Cardiac septum (tissue), 1 donor: ENCODE data around the gene ZFHX3. TPM values are rescaled to one million over a fixed set of nuclear protein-coding genes. Genes with fewer than 3 reads are reported as not detected.

Source experiments
- DNase-seq: peaks from one replicate; pipeline ENCODE4 v3.0.0-alpha.2; 2020; ENCODE audit warnings: low spot score
- intact Hi-C: fragments of 100-400 bp; cut with DNase I; formaldehyde crosslinking; loops from one replicate; pipeline ENCODE4 v1.14.0; 2022
- total RNA-seq: library from RNA; stranded (reverse); fragmentation: NEBNext Ultra II Directional; extraction: Animal tissue kit (Norgen Biotek cat#: 25700); gene quantifications from one replicate; pipeline ENCODE4 v1.2.1, GENCODE V29; 2021
- donor health status: DM: no; HTN: no; CAD: no.

ZFHX3 gene
- total RNA-seq, 1 donor from 2014 or later = 15.7 TPM

GRCh38 chr16:72811876-72812275, 236.1 kb downstream of the ZFHX3 start:
- intact Hi-C loops = no loop called here
- DNase-seq = no peak

GRCh38 chr16:72811188-72811720, 236.7 kb downstream of the ZFHX3 start:
- no peak for DNase-seq
- intact Hi-C loops = no loop called here

DNA sequence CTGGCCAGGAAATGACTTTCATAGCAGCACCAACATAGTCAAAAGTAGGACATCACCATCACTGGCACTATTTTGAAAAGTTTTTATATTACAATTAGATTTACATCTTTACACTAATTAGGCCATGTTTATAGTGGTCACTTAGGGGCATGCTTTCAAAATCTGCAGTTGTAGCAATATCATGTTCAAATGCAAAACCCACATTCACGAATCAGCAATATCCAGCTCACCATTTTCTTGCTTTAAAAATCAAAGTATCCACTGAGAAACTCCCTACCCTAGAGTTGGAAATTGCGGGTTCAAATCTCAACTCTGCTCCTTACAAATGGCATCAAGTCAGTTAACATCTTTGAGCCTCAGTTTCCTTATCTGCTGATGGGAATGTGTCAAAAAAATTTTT, 237.4 kb downstream of the ZFHX3 start:
- no peak for DNase-seq
- intact Hi-C loops = no loop called here

GRCh38 chr16:72809446-72809845, 238.5 kb downstream of the ZFHX3 start:
- intact Hi-C loops = no loop called here
- no peak for DNase-seq

DNA sequence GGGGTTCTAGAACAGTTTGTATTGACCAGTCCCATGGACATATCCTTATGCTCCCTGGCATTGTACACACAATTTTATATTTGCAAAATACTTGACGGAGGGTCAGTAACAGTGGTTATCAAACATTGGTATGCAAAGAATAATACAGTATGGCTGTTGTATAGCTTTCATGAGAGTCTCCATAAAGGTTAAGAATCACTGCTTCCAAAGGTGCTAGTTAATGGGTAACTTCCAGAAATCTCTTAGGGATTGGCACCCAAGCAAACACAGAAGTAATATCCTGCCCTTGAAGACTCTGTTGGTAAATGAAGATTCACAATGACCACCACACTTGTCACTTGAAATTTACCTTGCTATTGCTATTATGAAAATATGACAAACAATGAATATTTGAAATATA, 239.2 kb downstream of the ZFHX3 start:
- intact Hi-C loops = no loop called here
- DNase-seq = no peak

DNA sequence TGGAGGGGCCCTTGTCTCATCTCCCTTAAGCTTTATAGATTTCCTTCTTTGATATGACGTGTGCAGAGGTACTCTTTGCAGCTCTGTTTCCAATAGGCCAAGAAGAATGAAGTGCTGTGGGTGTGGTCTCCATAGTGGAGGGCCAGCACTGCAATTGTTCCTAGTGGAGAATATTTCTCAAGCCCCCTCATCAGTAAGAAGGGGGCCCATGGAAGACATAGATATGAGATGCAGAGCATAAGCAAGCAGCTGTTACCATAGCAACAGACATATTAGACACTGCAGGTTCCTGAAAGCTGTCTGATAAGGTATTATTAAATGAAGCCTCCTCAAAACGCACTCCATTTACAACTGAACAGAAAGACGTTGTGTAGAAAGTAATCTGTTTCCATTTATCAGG, 240.7 kb downstream of the ZFHX3 start:
- intact Hi-C loops = no loop called here
- no peak for DNase-seq

DNA sequence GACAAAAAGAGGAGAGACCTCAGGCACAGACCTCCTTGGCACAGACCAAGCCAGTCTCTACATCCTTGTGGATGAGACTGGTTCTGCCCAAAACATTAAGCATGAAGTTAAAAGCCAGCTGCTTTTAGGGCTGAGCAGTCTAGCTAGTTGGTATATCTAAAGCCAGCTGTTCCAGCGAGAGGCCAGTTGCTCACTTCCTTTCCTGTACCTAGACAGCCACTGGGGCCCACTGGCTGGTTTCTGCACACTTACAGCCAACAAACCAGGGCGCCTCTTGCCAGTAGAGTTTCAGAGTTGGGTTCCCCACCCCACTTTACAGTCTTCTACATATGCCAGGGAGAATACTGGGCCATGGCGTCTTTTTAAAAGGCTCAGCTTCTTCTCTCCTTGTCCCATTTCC, 242.4 kb downstream of the ZFHX3 start:
- no peak for DNase-seq
- intact Hi-C loops = no loop called here

DNA sequence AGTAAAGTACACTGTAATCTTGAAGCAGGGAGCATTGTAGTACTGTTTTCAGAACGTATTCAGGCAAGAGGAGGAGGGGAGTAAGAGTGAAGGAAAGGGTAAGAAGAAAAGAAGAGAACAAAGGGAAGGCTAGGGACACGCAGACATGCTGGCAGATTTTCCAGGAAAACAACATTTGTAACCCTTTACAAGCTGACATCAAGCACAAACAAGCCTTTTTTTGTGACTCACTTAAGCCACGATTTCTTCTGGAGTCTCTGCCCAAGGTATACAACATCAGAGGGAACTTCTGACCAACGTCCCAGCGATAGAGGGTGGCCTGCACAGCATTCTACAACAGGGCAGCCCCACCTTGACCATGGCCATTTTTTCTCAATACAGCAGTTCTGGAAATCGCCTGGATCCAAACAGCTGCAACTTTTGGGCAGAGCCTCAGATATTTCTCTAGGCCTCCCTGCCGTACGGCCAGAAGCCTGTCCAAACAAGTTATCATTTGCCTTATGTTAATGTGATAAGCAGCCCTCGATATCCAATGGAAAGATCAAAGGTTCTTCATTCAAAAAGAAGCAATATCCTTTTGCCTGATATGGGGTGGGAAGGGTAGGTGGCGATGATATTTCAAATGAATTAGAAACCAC, 247.3 kb downstream of the ZFHX3 start:
- no peak for DNase-seq
- intact Hi-C loops = no loop called here

DNA sequence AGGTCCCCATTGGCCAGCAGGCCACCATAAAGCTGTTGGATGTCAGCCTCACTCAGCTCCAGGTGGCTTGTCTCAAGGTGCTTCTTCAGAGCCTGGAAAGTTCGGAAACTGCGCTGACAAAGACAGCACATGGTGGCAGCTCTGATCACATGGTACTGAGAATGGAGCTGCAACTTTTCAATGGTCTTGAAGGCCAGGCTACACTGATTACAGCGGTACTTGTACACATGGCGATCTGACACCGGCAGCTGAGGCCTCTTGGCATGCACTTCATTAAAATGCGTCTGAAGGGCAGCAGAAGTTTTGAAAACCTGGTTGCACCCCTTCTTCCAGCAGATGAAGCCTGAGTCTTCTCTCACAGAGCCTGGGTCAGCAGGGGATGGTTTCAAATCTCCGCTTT, 249.7 kb downstream of the ZFHX3 start:
- intact Hi-C loops = no loop called here
- no peak for DNase-seq

DNA sequence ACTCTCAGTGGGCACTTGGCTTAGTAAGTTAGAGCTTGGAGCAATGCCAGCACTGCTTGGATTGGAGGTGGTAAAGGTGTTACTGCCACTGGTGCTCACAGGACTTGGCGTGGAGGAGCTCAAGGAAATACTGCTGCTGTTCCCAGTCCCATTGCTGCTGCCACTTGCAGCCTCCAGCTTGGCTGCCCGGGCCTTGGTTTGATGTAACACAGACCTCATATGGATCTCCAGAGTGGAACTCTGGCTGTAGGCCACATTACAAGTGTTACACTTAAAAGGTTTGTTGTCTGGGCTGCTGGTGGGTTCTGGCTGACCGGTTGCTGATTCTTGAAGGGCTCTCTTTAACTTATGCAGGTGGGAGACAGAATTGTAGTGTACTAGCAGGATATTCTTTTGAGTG, 250.3 kb downstream of the ZFHX3 start:
- no peak for DNase-seq

GRCh38 chr16:72796222-72796621, 251.7 kb downstream of the ZFHX3 start:
- intact Hi-C loops = no loop called here
- DNase-seq = no peak

More for the DNA sequence above, 250.3 kb downstream of the ZFHX3 start:
- intact Hi-C loops = no loop called here

DNA sequence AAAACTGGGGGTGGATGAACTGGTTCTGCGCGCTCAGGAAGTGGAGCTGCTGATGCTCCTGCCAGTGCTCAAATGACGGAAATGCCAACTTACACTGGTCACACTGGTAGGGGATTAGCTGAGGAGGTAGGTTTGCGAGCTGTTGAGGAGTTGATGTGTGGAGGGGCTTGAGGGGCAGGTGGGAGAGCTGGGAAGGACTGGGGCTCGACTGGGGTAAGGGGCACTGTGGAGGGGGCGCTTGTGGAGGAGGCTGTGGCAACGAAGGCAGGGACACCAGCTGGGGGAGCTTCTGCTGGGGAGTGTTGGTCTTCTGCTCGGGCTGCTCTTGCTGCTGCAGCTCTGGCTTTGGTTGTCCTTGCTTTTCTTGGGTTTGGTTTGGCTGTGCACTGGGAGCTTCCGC, 252.9 kb downstream of the ZFHX3 start:
- intact Hi-C loops = no loop called here
- no peak for DNase-seq

DNA sequence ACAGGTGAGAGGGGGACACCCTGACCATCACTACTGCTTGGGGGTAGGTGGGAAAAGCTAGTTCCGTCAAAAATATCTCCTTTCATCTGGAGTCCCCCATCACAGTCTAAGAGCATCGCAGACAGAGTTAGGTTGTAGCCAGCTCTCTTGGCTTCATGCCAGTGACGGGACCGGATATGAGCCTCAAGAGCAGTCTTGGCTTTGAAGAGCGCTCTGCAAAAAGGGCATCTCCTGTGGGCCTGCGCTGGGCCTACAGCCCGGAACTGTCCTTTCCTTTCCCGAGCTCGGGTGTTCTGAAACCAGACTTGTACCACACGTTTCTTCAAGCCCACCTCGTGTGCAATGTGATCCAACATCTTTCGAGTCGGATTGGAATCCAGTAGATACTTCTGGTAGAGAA, 253.6 kb downstream of the ZFHX3 start:
- intact Hi-C loops = no loop called here
- no peak for DNase-seq

- intact Hi-C loops = no loop called here
- DNase-seq = no peak
Observed at GRCh38 chr16:72793716-72794115, 254.2 kb downstream of the ZFHX3 start.

GRCh38 chr16:72793017-72793416, 254.9 kb downstream of the ZFHX3 start:
- intact Hi-C loops = no loop called here

DNA sequence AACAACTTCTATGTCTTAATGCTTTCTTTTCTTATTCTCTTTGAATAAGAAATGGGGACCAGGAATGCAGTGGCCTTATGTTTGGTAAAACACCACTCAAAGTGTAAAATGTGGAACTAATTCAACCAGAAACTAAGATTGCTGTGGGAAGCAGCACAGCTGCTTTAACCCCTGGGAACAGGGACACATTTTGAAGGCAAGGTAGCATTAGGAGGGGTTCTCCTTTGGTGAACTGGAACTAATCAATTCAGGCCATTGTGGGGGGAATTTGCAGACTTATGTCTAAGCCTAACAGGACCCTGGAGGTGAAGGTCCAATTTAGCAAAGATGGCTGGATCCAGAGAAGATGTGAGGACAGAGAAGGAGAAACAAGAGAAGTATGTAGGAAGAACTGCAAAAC, 256.1 kb downstream of the ZFHX3 start:
- intact Hi-C loops = no loop called here
- no peak for DNase-seq

More at GRCh38 chr16:72793017-72793416, 254.9 kb downstream of the ZFHX3 start:
- no peak for DNase-seq

DNA sequence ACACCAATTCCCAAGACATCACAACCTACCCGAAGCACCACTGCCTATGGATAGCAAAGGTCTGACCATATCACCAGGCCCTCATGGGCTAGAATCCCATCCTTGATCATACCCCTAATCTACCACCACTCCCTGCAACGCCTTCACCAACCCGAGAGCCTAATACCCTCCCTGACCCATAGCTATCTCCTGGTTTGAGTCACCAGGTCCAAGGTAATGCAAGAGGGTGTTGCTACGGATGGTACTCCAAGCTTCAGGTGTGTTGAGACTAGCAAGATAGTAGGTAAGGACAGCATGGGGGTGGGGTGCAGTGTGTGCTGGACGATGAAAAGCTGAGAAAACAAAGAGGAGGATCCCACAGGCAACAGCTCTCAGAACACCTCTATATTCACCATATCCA, 258.0 kb downstream of the ZFHX3 start:
- DNase-seq = no peak
- intact Hi-C loops = no loop called here

- DNase-seq = no peak
- intact Hi-C loops = no loop called here
Observed at GRCh38 chr16:72789465-72789864, 258.5 kb downstream of the ZFHX3 start.

- intact Hi-C loops = no loop called here
- DNase-seq = no peak
Observed at GRCh38 chr16:72788269-72788809, 259.6 kb downstream of the ZFHX3 start.

DNA sequence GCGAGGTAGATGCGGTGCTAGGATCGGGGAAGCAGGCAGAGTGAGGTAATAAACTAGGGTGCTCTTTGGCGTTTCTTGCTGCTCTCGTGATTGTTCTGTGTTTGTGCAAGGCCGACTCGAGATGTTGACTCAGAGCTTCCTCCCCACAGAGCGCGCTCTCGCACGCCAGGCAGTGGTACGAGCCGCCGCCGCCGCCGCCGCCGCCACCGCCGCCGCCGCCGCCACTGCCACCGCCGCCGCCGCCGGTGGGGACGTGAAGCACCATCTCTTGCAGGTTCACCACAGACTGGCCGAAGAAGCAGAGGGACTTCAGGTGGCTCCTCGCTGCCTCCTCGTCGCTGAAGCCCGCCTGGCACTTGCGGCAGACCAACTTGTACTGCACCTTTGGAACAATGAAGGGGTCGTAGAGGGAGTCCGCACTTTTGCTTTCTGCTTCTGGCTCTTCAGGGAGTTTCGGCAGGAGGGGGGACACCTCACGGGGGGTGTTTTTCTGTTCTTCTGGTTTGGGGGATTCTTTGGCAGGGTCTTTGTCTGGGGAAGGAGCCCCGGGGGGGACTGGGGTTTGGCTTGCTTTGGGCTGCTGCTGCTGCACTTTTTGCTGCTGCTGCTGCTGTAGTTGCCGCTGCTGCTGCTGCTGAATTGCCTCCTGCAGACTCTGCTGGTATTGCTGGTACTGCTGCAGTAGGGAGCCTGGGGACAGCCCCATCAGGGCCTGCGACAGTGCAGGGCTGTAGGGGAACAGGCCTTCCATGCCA, 260.2 kb downstream of the ZFHX3 start:
- DNase-seq = no peak
- intact Hi-C loops = no loop called here

GRCh38 chr16:72787130-72787513, 260.8 kb downstream of the ZFHX3 start:
- intact Hi-C loops = no loop called here
- DNase-seq = no peak
